CMK (cell line): ENCODE results near the gene P3H1.
"Not testable (repeated sequence)": the region's sequence is repeated elsewhere in the genome, so short reads cannot be mapped to it uniquely, and the experiment has no call there.

ENCODE experiments used
- DNase-seq: peaks from one replicate; pipeline ENCODE4 v3.0.0-alpha.2; 2010; ENCODE audit warnings: low read depth

The P3H1 gene

DNA sequence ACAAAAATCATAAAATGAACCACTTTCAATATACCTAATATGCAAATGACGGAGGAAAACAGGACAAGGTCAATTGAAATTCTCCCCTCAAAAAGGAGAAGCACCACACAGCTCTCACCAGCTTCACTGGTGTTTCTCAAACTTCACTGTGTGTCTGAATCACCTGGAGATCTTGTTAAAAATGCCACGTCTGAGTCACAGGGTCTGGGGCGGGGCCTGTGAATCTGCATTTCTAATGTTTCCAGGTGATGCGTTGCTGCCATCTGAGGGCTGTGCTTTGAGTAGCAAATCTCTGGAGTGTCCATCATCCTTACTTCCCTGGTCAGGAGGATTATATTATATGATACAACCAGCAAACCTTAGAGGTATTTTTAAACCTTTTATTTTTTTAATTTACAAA is 35.8 kb downstream of the P3H1 start:
- no peak for DNase-seq

DNA sequence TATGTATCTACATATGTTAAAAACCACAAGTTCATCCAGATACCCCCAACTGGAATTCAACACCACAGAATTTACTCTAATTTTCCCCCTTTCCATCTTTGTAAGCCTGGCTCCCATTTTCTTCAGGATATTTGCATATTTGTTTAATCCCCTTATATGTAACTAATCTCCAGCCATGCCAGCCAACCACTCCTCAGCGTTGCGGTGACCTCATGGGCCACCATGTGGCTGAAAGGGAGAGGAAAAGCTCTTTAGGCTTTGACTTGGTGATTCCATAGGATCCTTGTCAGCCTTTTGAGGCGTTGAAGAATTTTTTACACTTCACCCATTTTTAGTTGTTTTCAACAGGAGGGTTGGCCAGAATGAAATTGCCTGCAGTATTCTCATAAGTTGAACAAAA is 36.8 kb downstream of the P3H1 start:
- no peak for DNase-seq

DNA sequence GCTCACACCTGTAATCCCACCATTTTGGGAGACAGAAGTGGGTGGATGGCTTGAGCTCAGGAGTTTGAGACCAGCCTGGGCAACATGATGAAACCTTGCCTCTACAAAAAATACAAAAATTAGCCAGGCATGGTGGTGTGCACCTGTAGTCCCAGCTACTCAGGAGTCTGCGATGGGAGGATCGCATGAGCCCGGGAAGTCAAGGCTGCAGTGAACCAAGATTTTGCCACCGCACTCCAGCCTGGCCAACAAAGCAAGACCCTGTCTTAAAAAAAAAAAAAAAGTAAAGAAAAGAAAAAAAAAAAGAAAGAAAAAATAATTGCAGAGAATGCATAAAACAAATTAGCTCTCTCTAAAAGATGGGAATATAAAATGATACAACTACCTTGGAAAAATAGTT is 41.0 kb downstream of the P3H1 start:
- DNase-seq, result not testable (repeated sequence)

DNA sequence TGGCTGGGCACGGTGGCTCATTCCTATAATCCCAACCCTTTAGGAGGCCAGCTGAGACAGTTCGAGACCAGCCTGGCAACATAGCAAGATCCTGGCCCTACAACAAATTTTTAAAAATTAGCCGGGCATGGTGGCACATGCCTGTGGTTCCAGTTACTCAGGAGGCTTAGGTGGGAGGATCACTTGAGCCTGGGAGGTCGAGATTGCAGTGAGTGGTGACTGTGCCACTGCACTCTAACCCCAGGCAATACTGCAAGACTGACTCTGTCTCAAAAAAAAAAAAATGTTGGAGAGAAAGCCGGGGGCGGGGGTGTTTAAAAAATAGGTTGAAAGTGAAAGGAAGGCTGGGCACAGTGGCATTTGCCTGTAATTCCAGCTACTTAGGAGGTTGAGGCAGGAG is 43.3 kb downstream of the P3H1 start:
- DNase-seq, result no peak

DNA sequence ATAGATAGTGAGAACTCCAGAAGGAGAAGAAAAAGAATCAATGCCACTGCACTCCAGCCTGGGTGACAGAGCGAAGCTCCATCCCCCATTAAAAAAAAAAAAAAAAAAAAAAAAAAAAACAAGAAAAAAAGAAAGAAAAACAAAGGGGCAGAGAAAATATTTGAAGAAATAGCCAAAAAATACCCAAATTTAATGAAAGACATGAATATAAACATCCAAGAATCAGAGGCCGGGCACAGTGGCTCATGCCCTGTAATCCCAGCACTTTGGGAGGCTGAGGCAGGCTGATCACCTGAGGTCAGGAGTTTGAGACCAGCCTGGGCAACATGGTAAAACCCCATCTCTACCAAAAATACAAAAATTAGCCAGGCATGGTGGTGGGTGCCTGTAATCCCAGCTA is 44.4 kb downstream of the P3H1 start:
- not testable (repeated sequence) for DNase-seq

DNA sequence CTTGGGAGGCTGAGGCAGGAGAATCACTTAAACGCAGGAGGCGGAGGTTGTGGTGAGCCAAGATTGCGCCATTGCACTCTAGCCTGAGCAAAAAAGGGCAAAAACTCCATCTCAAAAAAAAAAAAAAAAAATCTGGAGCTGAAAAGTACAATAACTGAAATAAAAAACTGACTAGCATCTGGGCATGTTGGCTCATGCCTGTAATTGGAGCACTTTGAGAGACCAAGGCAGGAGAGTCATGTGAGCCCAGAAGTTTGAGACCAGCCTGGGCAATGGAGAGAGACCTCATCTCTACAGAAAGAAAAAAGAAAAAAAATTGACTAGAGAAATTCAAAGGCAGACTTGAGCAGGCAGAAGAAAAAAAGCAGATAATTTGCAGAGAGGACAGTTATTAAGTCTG is 44.9 kb downstream of the P3H1 start:
- DNase-seq, result no peak

DNA sequence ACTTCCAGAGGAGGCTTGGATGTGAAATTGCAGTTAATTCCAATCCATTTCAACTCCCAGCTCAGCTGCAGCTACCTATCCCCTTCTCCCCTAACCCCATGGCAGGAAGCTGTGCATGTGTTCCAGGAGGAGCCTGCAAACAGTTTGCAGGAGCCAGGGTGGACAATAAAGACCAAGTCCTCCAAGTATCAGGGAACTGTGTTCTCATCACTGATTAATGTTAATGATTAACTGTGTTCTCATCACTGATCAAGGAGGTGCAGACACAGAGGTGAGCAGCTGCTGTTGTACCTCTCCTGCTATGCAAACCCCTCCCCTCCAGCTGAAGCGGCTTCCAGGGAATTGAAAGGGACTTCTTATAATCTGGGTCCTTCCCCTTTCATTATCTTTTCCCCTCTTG is 46.0 kb downstream of the P3H1 start:
- no peak for DNase-seq

DNA sequence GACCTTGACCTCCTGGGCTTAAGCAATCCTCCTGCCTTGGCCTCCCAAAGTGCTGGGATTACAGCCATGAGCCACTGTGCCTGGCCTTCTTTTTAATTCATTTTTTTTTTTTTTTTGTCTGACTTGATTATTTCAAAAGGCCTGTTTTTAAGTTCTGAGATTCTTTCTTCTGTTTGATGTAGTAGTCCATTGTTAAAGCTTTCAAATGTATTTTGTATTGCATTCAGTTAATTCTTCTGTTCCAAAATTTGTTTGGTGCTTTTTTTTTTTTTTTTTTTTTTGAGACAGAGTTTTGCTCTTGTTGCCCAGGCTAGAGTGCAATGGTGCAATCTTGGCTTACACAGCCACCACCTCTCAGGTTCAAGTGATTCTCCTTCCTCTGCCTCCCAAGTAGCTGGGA is 52.4 kb downstream of the P3H1 start:
- not testable (repeated sequence) for DNase-seq

DNA sequence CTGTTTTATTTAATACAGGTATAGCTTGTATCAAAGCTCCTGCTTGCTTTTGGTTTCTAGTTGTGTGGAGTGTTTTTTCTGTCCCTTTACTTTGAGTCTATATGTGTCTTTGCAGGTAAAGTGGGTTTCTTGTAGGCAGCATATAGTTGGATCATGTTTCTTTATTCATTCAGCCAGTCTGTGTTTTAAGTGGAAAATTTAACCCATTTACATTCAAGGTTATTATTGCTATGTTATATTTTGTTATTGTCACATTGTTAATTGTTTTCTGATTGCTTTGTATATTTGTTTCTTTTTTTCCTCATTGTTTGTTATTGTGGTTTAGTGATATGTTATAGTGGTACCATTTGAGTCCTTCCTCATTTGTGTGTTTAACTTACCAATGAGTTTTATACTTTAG is 53.5 kb downstream of the P3H1 start:
- DNase-seq, result no peak

DNA sequence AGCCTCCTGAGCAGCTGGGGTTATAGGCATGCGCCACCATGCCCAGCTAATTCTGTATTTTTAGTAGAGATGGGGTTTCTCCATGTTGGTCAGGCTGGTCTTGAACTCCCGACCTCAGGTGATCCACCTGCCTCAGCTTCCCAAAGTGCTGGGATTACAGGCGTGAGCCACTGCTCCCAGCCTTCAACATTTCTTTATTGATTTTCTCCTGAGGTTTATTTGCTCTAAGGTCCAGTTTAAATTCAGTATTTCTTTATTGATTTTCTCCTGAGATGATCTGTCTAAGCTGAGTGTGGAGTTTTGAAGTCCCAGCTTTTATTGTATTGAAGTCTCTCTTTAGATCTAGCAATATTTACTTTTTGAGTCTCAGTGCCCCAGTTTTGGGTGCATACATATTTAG is 54.0 kb downstream of the P3H1 start:
- DNase-seq, result not testable (repeated sequence)

DNA sequence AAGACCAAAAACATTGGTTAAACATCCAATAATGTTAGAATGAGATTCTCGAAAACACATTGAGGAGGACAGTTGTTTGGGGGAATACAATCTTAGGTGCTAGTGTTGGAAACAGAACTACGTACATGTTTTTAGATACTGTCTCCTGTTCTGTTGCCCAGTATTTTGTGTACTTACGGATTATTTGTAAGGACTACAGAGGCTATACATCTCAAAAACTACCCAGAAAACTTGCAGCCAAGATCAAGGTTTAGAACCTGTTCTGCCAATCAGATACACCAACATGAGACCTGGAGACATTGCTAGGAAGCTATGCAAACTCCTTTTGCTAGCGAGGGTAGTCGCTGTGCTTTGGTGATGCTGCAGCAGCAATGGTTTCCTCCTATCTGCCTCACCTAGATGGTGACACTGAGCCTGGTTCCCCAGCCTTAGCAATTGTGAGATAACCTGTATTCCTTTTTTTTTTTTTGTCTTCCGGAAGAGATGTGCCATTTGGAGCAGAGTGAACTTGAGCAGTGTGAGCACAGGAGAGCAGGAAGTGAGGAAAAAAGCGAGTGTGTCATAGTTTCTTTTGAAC is 62.9 kb downstream of the P3H1 start:
- DNase-seq, result no peak

DNA sequence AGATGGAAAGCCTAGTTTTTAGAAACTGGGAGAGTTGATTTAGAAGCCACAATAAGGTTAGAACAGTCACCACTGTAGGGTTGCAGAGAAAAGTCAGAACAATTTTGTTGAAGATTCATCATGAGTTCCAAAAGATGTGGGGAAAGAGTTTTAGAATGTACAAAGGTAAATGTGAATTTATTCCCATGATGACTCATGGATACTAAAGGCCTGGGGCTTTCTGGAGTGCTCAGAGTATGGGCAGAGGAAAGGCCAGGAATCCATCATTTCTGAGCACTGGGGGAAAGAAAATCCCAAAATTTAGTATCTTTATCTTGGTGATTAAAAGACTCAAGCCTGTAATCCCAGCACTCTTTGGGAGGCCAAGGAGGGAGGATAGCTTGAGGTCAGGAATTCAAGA is 66.8 kb downstream of the P3H1 start:
- DNase-seq, result no peak

DNA sequence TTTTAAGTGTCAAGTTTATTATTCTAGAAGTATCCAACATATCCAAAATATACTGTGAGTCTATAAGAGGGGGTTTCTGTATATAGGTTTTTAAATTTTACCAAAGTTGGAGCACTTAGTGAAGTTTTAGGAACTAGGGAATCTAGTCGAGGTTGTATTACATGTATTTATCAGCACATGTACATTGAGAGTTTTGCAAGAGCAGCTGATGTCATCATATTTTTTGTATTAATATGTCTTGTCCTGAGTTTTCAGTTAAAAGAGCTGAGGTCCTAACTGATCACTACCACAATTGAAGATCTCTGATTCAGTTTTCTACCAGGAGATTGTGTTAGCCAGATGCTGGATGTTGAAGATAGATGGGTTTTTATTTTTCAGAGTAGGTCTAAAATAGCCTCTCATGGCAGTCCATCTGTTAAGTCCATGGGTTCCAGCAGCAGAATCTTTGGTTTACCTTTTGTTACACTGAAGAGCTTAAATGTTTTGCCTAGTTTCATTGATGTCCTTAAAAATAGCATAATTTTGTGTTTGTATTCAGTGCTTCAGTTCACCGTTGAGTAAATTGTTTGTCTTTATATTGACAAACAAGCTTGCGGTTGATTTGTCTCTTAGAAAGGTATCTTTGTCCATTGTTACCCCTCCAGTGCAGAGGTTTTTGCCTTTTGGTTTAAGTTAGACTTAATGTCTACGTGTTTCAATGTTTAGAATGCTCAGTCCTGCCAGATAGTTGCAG is 68.6 kb downstream of the P3H1 start:
- no peak for DNase-seq
